Liver (tissue), 9 donors: ENCODE measurements around the gene FGF14. TPM values are rescaled to one million over a fixed set of nuclear protein-coding genes. Genes with fewer than 3 reads are reported as not detected.

ENCODE experiments used
- DNase-seq: peaks from one replicate; pipeline ENCODE4 v3.0.0-alpha.2; 2017; ENCODE audit warnings: low spot score
- H3K27ac ChIP-seq, 2 donors: one replicate each; pipeline ENCODE4 v1.7.0; 2013; ENCODE audit warnings: inconsistent platforms in 2 of 2, low read length in 2 of 2, control low read depth in 1 of 2, low read depth in 1 of 2, mild to moderate bottlenecking in 1 of 2
- H3K27me3 ChIP-seq, 4 donors: one replicate each; pipeline versions ENCODE4 v1.6.1 to v1.7.0; 2013; ENCODE audit warnings: low read length in 3 of 4, inconsistent platforms in 1 of 4, mild to moderate bottlenecking in 1 of 4, moderate library complexity in 1 of 4; ENCODE audit not compliant: control insufficient read depth in 4 of 4, insufficient read depth in 4 of 4
- H3K36me3 ChIP-seq, 4 donors: one replicate each; pipeline versions ENCODE4 v1.6.1 to v1.7.0; 2013; ENCODE audit warnings: low read length in 3 of 4, mild to moderate bottlenecking in 3 of 4, low read depth in 1 of 4, moderate library complexity in 1 of 4; ENCODE audit not compliant: control insufficient read depth in 4 of 4, insufficient read depth in 3 of 4
- H3K4me1 ChIP-seq, 4 donors: one replicate each; pipeline versions ENCODE4 v1.6.1 to v1.7.0; 2013; ENCODE audit warnings: low read length in 3 of 4, mild to moderate bottlenecking in 3 of 4, moderate library complexity in 1 of 4; ENCODE audit not compliant: control insufficient read depth in 4 of 4, insufficient read depth in 4 of 4
- H3K4me3 ChIP-seq, 3 donors: one replicate each; pipeline versions ENCODE4 v1.6.1 to v1.7.0; 2013; ENCODE audit warnings: low read length in 3 of 3, control low read depth in 1 of 3, low read depth in 1 of 3, mild to moderate bottlenecking in 1 of 3
- H3K9ac ChIP-seq, 2 donors: one replicate each; pipeline ENCODE4 v1.7.0; 2013; ENCODE audit warnings: low read length in 2 of 2, mild to moderate bottlenecking in 2 of 2, moderate library complexity in 2 of 2, control low read depth in 1 of 2, low read depth in 1 of 2
- H3K9me3 ChIP-seq, 4 donors: one replicate each; pipeline versions ENCODE4 v1.6.1 to v1.7.0; 2013; ENCODE audit warnings: low read length in 3 of 4; ENCODE audit not compliant: control insufficient read depth in 4 of 4
- ATF3 ChIP-seq: IDR thresholded peaks from 2 replicates; pipeline ENCODE4 v1.6.1; 2016; ENCODE audit warnings: antibody characterized with exemption
- CTCF ChIP-seq: fragments of 150-350 bp; IDR thresholded peaks from 2 replicates; pipeline ENCODE4 v1.5.1; 2017; ENCODE audit warnings: improper control_type of control experiment, low read depth, low read length; ENCODE audit not compliant: missing input control
- EGR1 ChIP-seq, 2 donors: IDR thresholded peaks; 2 replicates each; pipeline ENCODE4 v1.6.1; 2016 to 2018; ENCODE audit warnings: antibody characterized with exemption in 2 of 2, low read depth in 2 of 2
- FOXA1 ChIP-seq: IDR thresholded peaks from 2 replicates; pipeline ENCODE4 v1.6.1; 2016; ENCODE audit warnings: antibody characterized with exemption
- FOXA2 ChIP-seq: IDR thresholded peaks from 2 replicates; pipeline ENCODE4 v1.6.1; 2016; ENCODE audit warnings: antibody characterized with exemption
- GABPA ChIP-seq, 2 donors: IDR thresholded peaks in 1 of 2; conservative IDR thresholded peaks in 1 of 2; 2 replicates each; pipeline ENCODE4 v1.6.1; 2016; ENCODE audit warnings: antibody characterized with exemption in 2 of 2, mild to moderate bottlenecking in 1 of 2, moderate library complexity in 1 of 2
- HNF4A ChIP-seq, 2 donors: conservative IDR thresholded peaks; 2 replicates each; pipeline ENCODE4 v1.6.1; 2016; ENCODE audit warnings: antibody characterized with exemption in 2 of 2, mild to moderate bottlenecking in 2 of 2
- HNF4G ChIP-seq: IDR thresholded peaks from 2 replicates; pipeline ENCODE4 v1.6.1; 2016; ENCODE audit warnings: antibody characterized with exemption
- JUND ChIP-seq, 2 donors: IDR thresholded peaks; 2 replicates each; pipeline ENCODE4 v1.6.1; 2016; ENCODE audit warnings: antibody characterized with exemption in 2 of 2
- MAX ChIP-seq: IDR thresholded peaks from 2 replicates; pipeline ENCODE4 v1.6.1; 2016; ENCODE audit warnings: antibody characterized with exemption
- NR2F2 ChIP-seq: IDR thresholded peaks from 2 replicates; pipeline ENCODE4 v1.6.1; 2016; ENCODE audit warnings: antibody characterized with exemption
- RAD21 ChIP-seq, 2 donors: IDR thresholded peaks; 2 replicates each; pipeline ENCODE4 v1.6.1; 2016; ENCODE audit warnings: antibody characterized with exemption in 2 of 2, mild to moderate bottlenecking in 2 of 2
- REST ChIP-seq: IDR thresholded peaks from 2 replicates; pipeline ENCODE4 v1.6.1; 2016; ENCODE audit warnings: antibody characterized with exemption, mild to moderate bottlenecking
- RXRA ChIP-seq, 2 donors: IDR thresholded peaks; 2 replicates each; pipeline ENCODE4 v1.6.1; 2017 to 2018; ENCODE audit warnings: antibody characterized with exemption in 2 of 2, mild to moderate bottlenecking in 1 of 2
- SP1 ChIP-seq: IDR thresholded peaks from 2 replicates; pipeline ENCODE4 v1.6.1; 2018; ENCODE audit warnings: antibody characterized with exemption, mild to moderate bottlenecking
- TAF1 ChIP-seq: conservative IDR thresholded peaks from 2 replicates; pipeline ENCODE4 v1.6.1; 2016; ENCODE audit warnings: antibody characterized with exemption, mild to moderate bottlenecking
- YY1 ChIP-seq: IDR thresholded peaks from 2 replicates; pipeline ENCODE4 v1.6.1; 2016; ENCODE audit warnings: antibody characterized with exemption, mild to moderate bottlenecking
- WGBS: extraction: QIAGEN DNeasy Blood & Tissue Kit; methylation state at CpG from one replicate; pipeline ENCODE4 v1.1.7; 2013; 5-methylcytosine and 5-hydroxymethylcytosine counted together
- polyA plus RNA-seq, 2 donors: library from polyadenylated mRNA; stranded (reverse) in 1 of 2; unstranded in 1 of 2; fragments of 200-250 nt in 1 of 2; fragments of >200 nt in 1 of 2; fragmentation: Nextera tagmentation in 1 of 2; extraction: Ambion mirVana in 1 of 2; gene quantifications; one replicate each; pipeline versions ENCODE4 v1.2.1 to v1.2.3, GENCODE V29; 2013 to 2015
- total RNA-seq, 2 donors: library from RNA; depleted of rRNA; stranded (reverse); fragments of >200 nt; gene quantifications; one replicate each; pipeline ENCODE4 v1.2.3, GENCODE V29; 2014
- TF ChIP-seq, protein P1 (sequence below): IDR thresholded peaks from 2 replicates; pipeline ENCODE4 v1.6.1; 2016; ENCODE audit warnings: antibody characterized with exemption
- donor health status: healthy.
- donor health status: healthy.
- donor health status: healthy.
- donor health status: healthy.
- donor health status: healthy.

Gene FGF14
- total and polyA plus RNA-seq, 4 donors = 0.05 to 3.3 (median 1.0) TPM

- WGBS = 68% methylated on average over 2 of the region's 2 CpGs
- no peak for TF ChIP-seq RAD21 (IDR thresholded peaks at IDR 0.05)
- no peak for TF ChIP-seq ATF3
- TF ChIP-seq RXRA (IDR thresholded peaks at IDR 0.05) = no peak
- no peak for TF ChIP-seq JUND (IDR thresholded peaks at IDR 0.05)
- no peak for TF ChIP-seq TAF1
- no peak for TF ChIP-seq EGR1 (IDR thresholded peaks at IDR 0.05; ENCODE audit: low read depth in 2 of 2)
- TF ChIP-seq NR2F2 = no peak
- no peak for TF ChIP-seq FOXA2
- no peak for TF ChIP-seq GABPA (IDR thresholded peaks at IDR 0.05 in 1 of 2, conservative IDR thresholded peaks at IDR 0.05 in 1 of 2)
- no peak for TF ChIP-seq FOXA1
- TF ChIP-seq CTCF = no peak
- TF ChIP-seq HNF4G = no peak
- TF ChIP-seq YY1 = no peak
- TF ChIP-seq REST = no peak
- TF ChIP-seq SP1 = no peak
- TF ChIP-seq HNF4A (conservative IDR thresholded peaks at IDR 0.05) = no peak
- TF ChIP-seq, protein P1, sequence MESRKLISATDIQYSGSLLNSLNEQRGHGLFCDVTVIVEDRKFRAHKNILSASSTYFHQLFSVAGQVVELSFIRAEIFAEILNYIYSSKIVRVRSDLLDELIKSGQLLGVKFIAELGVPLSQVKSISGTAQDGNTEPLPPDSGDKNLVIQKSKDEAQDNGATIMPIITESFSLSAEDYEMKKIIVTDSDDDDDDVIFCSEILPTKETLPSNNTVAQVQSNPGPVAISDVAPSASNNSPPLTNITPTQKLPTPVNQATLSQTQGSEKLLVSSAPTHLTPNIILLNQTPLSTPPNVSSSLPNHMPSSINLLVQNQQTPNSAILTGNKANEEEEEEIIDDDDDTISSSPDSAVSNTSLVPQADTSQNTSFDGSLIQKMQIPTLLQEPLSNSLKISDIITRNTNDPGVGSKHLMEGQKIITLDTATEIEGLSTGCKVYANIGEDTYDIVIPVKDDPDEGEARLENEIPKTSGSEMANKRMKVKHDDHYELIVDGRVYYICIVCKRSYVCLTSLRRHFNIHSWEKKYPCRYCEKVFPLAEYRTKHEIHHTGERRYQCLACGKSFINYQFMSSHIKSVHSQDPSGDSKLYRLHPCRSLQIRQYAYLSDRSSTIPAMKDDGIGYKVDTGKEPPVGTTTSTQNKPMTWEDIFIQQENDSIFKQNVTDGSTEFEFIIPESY = no peak
- TF ChIP-seq MAX = no peak
- Histone ChIP-seq H3K4me1 (no peaks in the 10 kb centered on the region), H3K9ac (no peak overlapping the region), H3K9me3 (no peaks in the 10 kb centered on the region), H3K4me3 (no peak overlapping the region), H3K36me3 (no peaks in the 10 kb centered on the region), H3K27ac (no peak overlapping the region), H3K27me3 (peaks cover 0 to 14% (median 0%) of the 10 kb centered on the region in 4 donors)
- DNase-seq = no peak
Observed at GRCh38 chr13:101925731-101926130, 476.1 kb downstream of the FGF14 start.
